DND-41 (cell line): ENCODE measurements around the gene CEACAM16.

Experiments used
- ATAC-seq: fragments of 200-7000 bp; cut with Tn5 transposase; 3 replicates; pipeline ENCODE4 v1.9.1; 2021; ENCODE audit warnings: low read depth; ENCODE audit not compliant: insufficient read depth
- DNase-seq: peaks from one replicate; pipeline ENCODE4 v3.0.0-alpha.2; 2020
- H2AFZ ChIP-seq: 2 replicates; pipeline ENCODE4 v1.6.0; 2012; ENCODE audit warnings: low read depth, low read length
- H3K27ac ChIP-seq: 2 replicates; pipeline ENCODE4 v1.5.1; 2012; ENCODE audit warnings: low read length, inconsistent platforms
- H3K27me3 ChIP-seq: fragments of 200-600 bp; sonication (generic); 2 replicates; pipeline ENCODE4 v1.6.0; 2012; ENCODE audit warnings: low read length, mild to moderate bottlenecking, inconsistent platforms; ENCODE audit not compliant: insufficient read depth, poor library complexity
- H3K36me3 ChIP-seq: 2 replicates; pipeline ENCODE4 v1.5.1; 2012; ENCODE audit warnings: low read length, inconsistent platforms; ENCODE audit not compliant: insufficient read depth
- H3K4me1 ChIP-seq: 2 replicates; pipeline ENCODE4 v1.5.1; 2012; ENCODE audit warnings: mild to moderate bottlenecking, low read length; ENCODE audit not compliant: insufficient read depth
- H3K4me2 ChIP-seq: 2 replicates; pipeline ENCODE4 v1.6.0; 2012; ENCODE audit warnings: mild to moderate bottlenecking, moderate library complexity, low read length, inconsistent platforms; ENCODE audit not compliant: insufficient read depth
- H3K4me3 ChIP-seq, 2 experiments: fragments of 200-600 bp in 1 of 2; shearing (Covaris generic) in 1 of 2; 2 replicates each; pipeline ENCODE4 v1.5.1; 2012 to 2016; ENCODE audit warnings: inconsistent platforms in 2 of 2, low read length in 2 of 2, mild to moderate bottlenecking in 2 of 2, low read depth in 1 of 2, moderate library complexity in 1 of 2
- H3K79me2 ChIP-seq: 2 replicates; pipeline ENCODE4 v1.6.0; 2012; ENCODE audit warnings: low read length, inconsistent platforms; ENCODE audit not compliant: insufficient read depth
- H3K9ac ChIP-seq: 2 replicates; pipeline ENCODE4 v1.6.0; 2012; ENCODE audit warnings: low read depth, mild to moderate bottlenecking, inconsistent platforms, low read length, moderate library complexity
- H3K9me3 ChIP-seq: 2 replicates; pipeline ENCODE4 v1.5.1; 2012; ENCODE audit warnings: low read length, moderate library complexity, mild to moderate bottlenecking, inconsistent platforms; ENCODE audit not compliant: insufficient read depth, severe bottlenecking
- H4K20me1 ChIP-seq: 2 replicates; pipeline ENCODE4 v1.6.0; 2012; ENCODE audit warnings: low read length; ENCODE audit not compliant: insufficient read depth
- EZH2 ChIP-seq: IDR thresholded peaks from 3 replicates; pipeline ENCODE4 v1.6.1; 2012; ENCODE audit warnings: borderline replicate concordance, low read depth, mild to moderate bottlenecking, moderate library complexity, low read length, inconsistent platforms; ENCODE audit not compliant: severe bottlenecking
- TF ChIP-seq, protein P1 (sequence below): IDR thresholded peaks from 2 replicates; pipeline ENCODE4 v1.5.1; 2012; ENCODE audit warnings: borderline replicate concordance, low read length, moderate library complexity, mild to moderate bottlenecking; ENCODE audit not compliant: poor library complexity, severe bottlenecking; ENCODE audit errors: extremely low read depth

Gene CEACAM16

DNA sequence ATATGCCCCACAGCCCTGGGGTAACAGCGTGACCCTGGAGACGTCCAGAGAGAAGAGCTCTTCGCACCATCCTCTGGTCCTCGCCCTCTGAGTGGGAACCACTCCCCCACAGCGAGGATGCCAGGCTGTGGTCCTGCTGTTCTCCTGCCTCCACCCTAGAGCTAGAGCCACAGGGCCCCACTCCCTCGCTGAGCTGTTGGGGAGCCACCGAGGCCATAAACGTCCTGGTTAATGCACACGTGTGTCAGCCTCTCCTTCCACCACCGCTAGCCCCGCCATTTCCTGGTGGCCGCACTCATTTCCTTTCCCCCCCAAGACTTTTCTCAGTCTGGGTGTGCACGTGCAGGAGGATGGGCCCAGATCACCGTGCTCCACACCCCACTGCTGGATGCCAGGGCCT is 11.5 kb downstream of the CEACAM16 start:
- H3K27me3 ChIP-seq, result no peaks in the 10 kb centered on the region
- no peaks in the 10 kb centered on the region for H3K4me1 ChIP-seq
- H3K4me2 ChIP-seq, result no peak overlapping the region
- H3K36me3 ChIP-seq, result no peaks in the 10 kb centered on the region
- no peaks in the 10 kb centered on the region for H3K79me2 ChIP-seq
- H3K4me3 ChIP-seq, result no peak overlapping the region
- H3K9ac ChIP-seq, result no peak overlapping the region
- DNase-seq (no peak), ATAC-seq (no peak)
- TF ChIP-seq, protein P1, sequence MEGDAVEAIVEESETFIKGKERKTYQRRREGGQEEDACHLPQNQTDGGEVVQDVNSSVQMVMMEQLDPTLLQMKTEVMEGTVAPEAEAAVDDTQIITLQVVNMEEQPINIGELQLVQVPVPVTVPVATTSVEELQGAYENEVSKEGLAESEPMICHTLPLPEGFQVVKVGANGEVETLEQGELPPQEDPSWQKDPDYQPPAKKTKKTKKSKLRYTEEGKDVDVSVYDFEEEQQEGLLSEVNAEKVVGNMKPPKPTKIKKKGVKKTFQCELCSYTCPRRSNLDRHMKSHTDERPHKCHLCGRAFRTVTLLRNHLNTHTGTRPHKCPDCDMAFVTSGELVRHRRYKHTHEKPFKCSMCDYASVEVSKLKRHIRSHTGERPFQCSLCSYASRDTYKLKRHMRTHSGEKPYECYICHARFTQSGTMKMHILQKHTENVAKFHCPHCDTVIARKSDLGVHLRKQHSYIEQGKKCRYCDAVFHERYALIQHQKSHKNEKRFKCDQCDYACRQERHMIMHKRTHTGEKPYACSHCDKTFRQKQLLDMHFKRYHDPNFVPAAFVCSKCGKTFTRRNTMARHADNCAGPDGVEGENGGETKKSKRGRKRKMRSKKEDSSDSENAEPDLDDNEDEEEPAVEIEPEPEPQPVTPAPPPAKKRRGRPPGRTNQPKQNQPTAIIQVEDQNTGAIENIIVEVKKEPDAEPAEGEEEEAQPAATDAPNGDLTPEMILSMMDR, result no peak
- no peak for TF ChIP-seq EZH2
- H3K9me3 ChIP-seq, result peaks cover 3% of the 10 kb centered on the region
- H2AFZ ChIP-seq, result no peak overlapping the region
- H3K27ac ChIP-seq, result no peak overlapping the region
- no peaks in the 10 kb centered on the region for H4K20me1 ChIP-seq

GRCh38 chr19:44712864-44713515 is 14.0 kb downstream of the CEACAM16 start:
- Histone ChIP-seq H3K27ac (no peak overlapping the region), H3K4me3 (no peak overlapping the region), H3K27me3 (no peaks in the 10 kb centered on the region), H3K4me2 (no peak overlapping the region), H3K9ac (no peak overlapping the region), H3K79me2 (no peaks in the 10 kb centered on the region), H3K36me3 (no peaks in the 10 kb centered on the region), H2AFZ (no peak overlapping the region), H3K4me1 (no peaks in the 10 kb centered on the region), H3K9me3 (peaks cover 3% of the 10 kb centered on the region), H4K20me1 (no peaks in the 10 kb centered on the region)
- DNase-seq, result no peak
- no peak for ATAC-seq
- TF ChIP-seq EZH2, result no peak
- TF ChIP-seq, protein P1, result no peak

DNA sequence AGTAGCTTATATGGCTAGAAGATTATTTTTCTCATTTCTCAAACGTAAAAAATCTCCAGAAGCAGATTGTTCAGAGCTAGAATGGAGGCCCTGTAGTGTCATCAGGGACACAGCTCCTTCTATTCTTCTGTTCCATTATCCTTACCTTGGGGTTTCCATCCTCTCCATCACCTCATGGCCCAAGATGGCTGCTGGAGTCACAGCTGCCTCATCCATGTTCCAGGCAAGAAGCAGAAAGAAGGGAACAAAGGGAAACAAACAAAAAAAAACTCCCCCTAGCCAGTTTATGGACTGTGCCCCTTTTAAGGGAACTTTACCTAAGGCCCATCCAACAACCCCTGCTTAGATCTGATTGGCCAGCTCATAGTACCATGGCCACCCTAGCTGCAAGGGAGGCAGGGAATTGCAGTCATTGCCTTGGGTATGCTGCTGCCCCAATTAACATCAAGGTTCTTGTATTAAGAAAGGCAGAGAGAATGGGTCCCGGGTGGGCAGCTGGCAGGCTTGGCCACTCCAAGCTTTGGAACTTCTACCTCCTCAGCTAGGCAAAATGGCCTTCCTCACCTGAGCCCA is 15.7 kb downstream of the CEACAM16 start:
- no peaks in the 10 kb centered on the region for H4K20me1 ChIP-seq
- no peaks in the 10 kb centered on the region for H3K36me3 ChIP-seq
- no peak for DNase-seq
- H3K4me2 ChIP-seq, result no peak overlapping the region
- no peaks in the 10 kb centered on the region for H3K4me1 ChIP-seq
- H3K9ac ChIP-seq, result no peak overlapping the region
- no peak overlapping the region for H3K4me3 ChIP-seq
- no peak overlapping the region for H2AFZ ChIP-seq
- no peak overlapping the region for H3K27ac ChIP-seq
- no peaks in the 10 kb centered on the region for H3K79me2 ChIP-seq
- H3K27me3 ChIP-seq, result no peaks in the 10 kb centered on the region
- H3K9me3 ChIP-seq, result peaks cover 3% of the 10 kb centered on the region
- ATAC-seq, result no peak
- TF ChIP-seq, protein P1, result no peak
- TF ChIP-seq EZH2, result no peak
